Neural cell (in vitro differentiated cells): Measurements from ENCODE around the gene DGKG. TPM values are rescaled to one million over a fixed set of nuclear protein-coding genes. Genes with fewer than 3 reads are reported as not detected.

ENCODE experiments used
- H2AFZ ChIP-seq: fragments of 200-600, 300-800 bp; sonication (generic), shearing (Covaris generic); 2 replicates; pipeline ENCODE4 v1.6.0; 2014; ENCODE audit warnings: low read depth, mild to moderate bottlenecking, antibody characterized with exemption, low read length, moderate library complexity
- H3F3A ChIP-seq: fragments of 200-600 bp; shearing (Covaris generic); 2 replicates; pipeline ENCODE4 v1.6.1; 2016; ENCODE audit warnings: mild to moderate bottlenecking, moderate library complexity, mixed read lengths, antibody characterized with exemption, low read length; ENCODE audit not compliant: insufficient read depth, poor library complexity, severe bottlenecking
- H3K27ac ChIP-seq: fragments of 200-600, 300-800 bp; sonication (generic), shearing (Covaris generic); 2 replicates; pipeline ENCODE4 v1.5.1; 2014; ENCODE audit warnings: mild to moderate bottlenecking, low read length, moderate library complexity
- H3K27me3 ChIP-seq: fragments of 300-800, 200-600 bp; sonication (generic), shearing (Covaris generic); 2 replicates; pipeline ENCODE4 v1.6.0; 2014; ENCODE audit warnings: mild to moderate bottlenecking, low read depth, low read length, moderate library complexity; ENCODE audit not compliant: insufficient read depth
- H3K36me3 ChIP-seq: fragments of 300-800, 200-600 bp; sonication (generic), shearing (Covaris generic); 2 replicates; pipeline ENCODE4 v1.5.1; 2014; ENCODE audit warnings: mild to moderate bottlenecking, antibody characterized with exemption, low read length, moderate library complexity; ENCODE audit not compliant: insufficient read depth
- H3K4me2 ChIP-seq: fragments of 300-800, 200-600 bp; sonication (generic), shearing (Covaris generic); 2 replicates; pipeline ENCODE4 v1.6.0; 2014; ENCODE audit warnings: mild to moderate bottlenecking, low read length
- H3K4me3 ChIP-seq: fragments of 300-800, 200-600 bp; sonication (generic), shearing (Covaris generic); 2 replicates; pipeline ENCODE4 v1.5.1; 2014; ENCODE audit warnings: mild to moderate bottlenecking, low read length, moderate library complexity
- H3K79me2 ChIP-seq: fragments of 200-600 bp; shearing (Covaris generic); replicated peaks from 2 replicates; pipeline ENCODE4 v1.6.0; 2014; ENCODE audit warnings: mild to moderate bottlenecking, low read length, moderate library complexity; ENCODE audit not compliant: insufficient read depth
- H3K9ac ChIP-seq: fragments of 300-800, 200-600 bp; sonication (generic), shearing (Covaris generic); 2 replicates; pipeline ENCODE4 v1.6.1; 2016; ENCODE audit warnings: mild to moderate bottlenecking, low read length, mixed read lengths
- H3K9me2 ChIP-seq: fragments of 200-600 bp; shearing (Covaris generic); 2 replicates; pipeline ENCODE4 v1.6.1; 2016; ENCODE audit warnings: mild to moderate bottlenecking, low read length, mixed read lengths; ENCODE audit not compliant: insufficient read depth
- H3K9me3 ChIP-seq: fragments of 200-600, 300-800 bp; sonication (generic), shearing (Covaris generic); 2 replicates; pipeline ENCODE4 v1.6.1; 2016; ENCODE audit warnings: mild to moderate bottlenecking, mixed run types, low read length, moderate library complexity, mixed read lengths
- H4K20me1 ChIP-seq: fragments of 200-600 bp; shearing (Covaris generic); 2 replicates; pipeline ENCODE4 v1.6.1; 2016; ENCODE audit warnings: mild to moderate bottlenecking, mixed run types; ENCODE audit not compliant: insufficient read depth
- EP300 ChIP-seq: fragments of 450-650 bp; conservative IDR thresholded peaks from 2 replicates; pipeline ENCODE4 v1.6.1; 2014; ENCODE audit warnings: antibody characterized with exemption, mild to moderate bottlenecking, moderate library complexity; ENCODE audit not compliant: poor library complexity, severe bottlenecking
- EZH2 ChIP-seq: fragments of 200-600, 300-800 bp; shearing (Covaris generic), sonication (generic); IDR thresholded peaks from 2 replicates; pipeline ENCODE4 v1.6.1; 2014; ENCODE audit warnings: antibody characterized with exemption, low read length, borderline replicate concordance, mild to moderate bottlenecking; ENCODE audit not compliant: insufficient read depth, poor library complexity, severe bottlenecking
- MXI1 ChIP-seq: fragments of 450-650 bp; conservative IDR thresholded peaks from 2 replicates; pipeline ENCODE4 v1.6.1; 2014; ENCODE audit warnings: antibody characterized with exemption, mild to moderate bottlenecking; ENCODE audit not compliant: poor library complexity, severe bottlenecking
- RAD21 ChIP-seq: fragments of 450-650 bp; conservative IDR thresholded peaks from 2 replicates; pipeline ENCODE4 v1.6.1; 2014; ENCODE audit warnings: antibody characterized with exemption, mild to moderate bottlenecking, moderate library complexity
- SMC3 ChIP-seq: fragments of 450-650 bp; conservative IDR thresholded peaks from 2 replicates; pipeline ENCODE4 v1.6.1; 2014; ENCODE audit warnings: antibody characterized with exemption, mild to moderate bottlenecking, moderate library complexity; ENCODE audit not compliant: poor library complexity
- polyA plus RNA-seq: library from polyadenylated mRNA; depleted of rRNA; stranded (reverse); fragments of >200 nt; gene quantifications from 2 replicates; pipeline ENCODE4 v1.2.3, GENCODE V29; 2014
- TF ChIP-seq, protein P1 (sequence below): IDR thresholded peaks from 2 replicates; pipeline ENCODE4 v1.6.1; 2012; ENCODE audit warnings: borderline replicate concordance
- TF ChIP-seq, protein P2 (sequence below): fragments of 450-650 bp; IDR thresholded peaks from 2 replicates; pipeline ENCODE4 v1.5.1; 2014; ENCODE audit warnings: antibody characterized with exemption, mild to moderate bottlenecking, moderate library complexity; ENCODE audit not compliant: poor library complexity, severe bottlenecking

Gene DGKG
- polyA plus RNA-seq, 1 donor from 2014 or later = not detected

DNA sequence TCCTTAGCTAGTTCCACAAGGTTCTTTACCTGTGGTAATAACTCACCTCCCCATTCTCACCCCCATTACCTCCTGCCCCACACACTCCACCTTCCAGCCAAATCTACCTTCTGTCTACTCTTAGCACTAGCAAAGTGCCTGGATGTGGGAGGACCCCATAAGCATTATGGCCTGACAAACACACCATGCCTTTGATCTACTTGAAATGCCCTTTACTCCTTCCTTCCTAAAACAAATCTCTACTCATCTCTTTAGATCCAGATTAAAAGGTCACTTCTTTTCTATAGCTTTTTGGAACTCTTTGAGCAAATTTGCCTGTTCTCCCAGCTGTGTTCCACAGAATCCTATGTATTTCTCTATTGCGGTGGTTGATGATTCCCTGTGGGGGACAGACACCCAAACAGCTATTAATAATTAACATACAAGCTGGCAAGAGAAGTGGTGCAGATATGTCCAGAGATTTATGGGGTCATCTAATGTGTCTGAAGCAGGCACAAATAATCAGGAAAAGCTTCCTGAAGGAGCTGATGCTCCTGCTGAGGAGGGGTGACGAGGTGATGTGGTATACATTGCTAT, 34.0 kb downstream of the DGKG start:
- no peaks in the 10 kb centered on the region for H3K27me3 ChIP-seq
- no peak overlapping the region for H3K4me3 ChIP-seq
- H4K20me1 ChIP-seq = no peaks in the 10 kb centered on the region
- H3K36me3 ChIP-seq = no peaks in the 10 kb centered on the region
- TF ChIP-seq, protein P1, sequence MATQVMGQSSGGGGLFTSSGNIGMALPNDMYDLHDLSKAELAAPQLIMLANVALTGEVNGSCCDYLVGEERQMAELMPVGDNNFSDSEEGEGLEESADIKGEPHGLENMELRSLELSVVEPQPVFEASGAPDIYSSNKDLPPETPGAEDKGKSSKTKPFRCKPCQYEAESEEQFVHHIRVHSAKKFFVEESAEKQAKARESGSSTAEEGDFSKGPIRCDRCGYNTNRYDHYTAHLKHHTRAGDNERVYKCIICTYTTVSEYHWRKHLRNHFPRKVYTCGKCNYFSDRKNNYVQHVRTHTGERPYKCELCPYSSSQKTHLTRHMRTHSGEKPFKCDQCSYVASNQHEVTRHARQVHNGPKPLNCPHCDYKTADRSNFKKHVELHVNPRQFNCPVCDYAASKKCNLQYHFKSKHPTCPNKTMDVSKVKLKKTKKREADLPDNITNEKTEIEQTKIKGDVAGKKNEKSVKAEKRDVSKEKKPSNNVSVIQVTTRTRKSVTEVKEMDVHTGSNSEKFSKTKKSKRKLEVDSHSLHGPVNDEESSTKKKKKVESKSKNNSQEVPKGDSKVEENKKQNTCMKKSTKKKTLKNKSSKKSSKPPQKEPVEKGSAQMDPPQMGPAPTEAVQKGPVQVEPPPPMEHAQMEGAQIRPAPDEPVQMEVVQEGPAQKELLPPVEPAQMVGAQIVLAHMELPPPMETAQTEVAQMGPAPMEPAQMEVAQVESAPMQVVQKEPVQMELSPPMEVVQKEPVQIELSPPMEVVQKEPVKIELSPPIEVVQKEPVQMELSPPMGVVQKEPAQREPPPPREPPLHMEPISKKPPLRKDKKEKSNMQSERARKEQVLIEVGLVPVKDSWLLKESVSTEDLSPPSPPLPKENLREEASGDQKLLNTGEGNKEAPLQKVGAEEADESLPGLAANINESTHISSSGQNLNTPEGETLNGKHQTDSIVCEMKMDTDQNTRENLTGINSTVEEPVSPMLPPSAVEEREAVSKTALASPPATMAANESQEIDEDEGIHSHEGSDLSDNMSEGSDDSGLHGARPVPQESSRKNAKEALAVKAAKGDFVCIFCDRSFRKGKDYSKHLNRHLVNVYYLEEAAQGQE = no peak
- TF ChIP-seq RAD21 = no peak
- TF ChIP-seq MXI1 = no peak
- TF ChIP-seq, protein P2, sequence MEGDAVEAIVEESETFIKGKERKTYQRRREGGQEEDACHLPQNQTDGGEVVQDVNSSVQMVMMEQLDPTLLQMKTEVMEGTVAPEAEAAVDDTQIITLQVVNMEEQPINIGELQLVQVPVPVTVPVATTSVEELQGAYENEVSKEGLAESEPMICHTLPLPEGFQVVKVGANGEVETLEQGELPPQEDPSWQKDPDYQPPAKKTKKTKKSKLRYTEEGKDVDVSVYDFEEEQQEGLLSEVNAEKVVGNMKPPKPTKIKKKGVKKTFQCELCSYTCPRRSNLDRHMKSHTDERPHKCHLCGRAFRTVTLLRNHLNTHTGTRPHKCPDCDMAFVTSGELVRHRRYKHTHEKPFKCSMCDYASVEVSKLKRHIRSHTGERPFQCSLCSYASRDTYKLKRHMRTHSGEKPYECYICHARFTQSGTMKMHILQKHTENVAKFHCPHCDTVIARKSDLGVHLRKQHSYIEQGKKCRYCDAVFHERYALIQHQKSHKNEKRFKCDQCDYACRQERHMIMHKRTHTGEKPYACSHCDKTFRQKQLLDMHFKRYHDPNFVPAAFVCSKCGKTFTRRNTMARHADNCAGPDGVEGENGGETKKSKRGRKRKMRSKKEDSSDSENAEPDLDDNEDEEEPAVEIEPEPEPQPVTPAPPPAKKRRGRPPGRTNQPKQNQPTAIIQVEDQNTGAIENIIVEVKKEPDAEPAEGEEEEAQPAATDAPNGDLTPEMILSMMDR = no peak
- TF ChIP-seq EP300 = no peak
- no peak for TF ChIP-seq SMC3
- no peak for TF ChIP-seq EZH2
- H3K79me2 ChIP-seq = no peaks in the 10 kb centered on the region
- H3K9me2 ChIP-seq = no peaks in the 10 kb centered on the region
- H3K4me2 ChIP-seq = no peak overlapping the region
- H2AFZ ChIP-seq = no peak overlapping the region
- no peak overlapping the region for H3K9ac ChIP-seq
- no peaks in the 10 kb centered on the region for H3F3A ChIP-seq
- H3K9me3 ChIP-seq = no peaks in the 10 kb centered on the region
- no peak overlapping the region for H3K27ac ChIP-seq

DNA sequence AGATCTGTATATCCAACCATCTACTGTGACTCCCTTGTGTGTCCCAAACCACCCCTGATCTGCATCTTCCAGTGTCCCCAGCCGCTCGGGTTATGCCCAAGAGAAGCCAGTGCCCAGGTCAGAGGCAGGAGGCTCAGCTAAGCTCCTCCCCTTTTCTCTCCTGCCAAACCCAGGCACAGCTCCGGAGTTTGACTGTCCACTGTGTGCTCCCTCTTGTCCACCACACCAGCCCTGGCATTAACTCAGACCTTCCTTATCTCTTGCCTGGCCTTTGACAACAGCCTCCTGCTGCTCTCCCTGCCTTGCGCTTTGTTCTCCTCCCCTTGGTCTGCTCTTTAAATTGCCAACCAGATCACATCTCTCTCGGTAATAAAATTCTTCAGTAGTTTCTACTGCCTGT, 39.3 kb downstream of the DGKG start:
- no peaks in the 10 kb centered on the region for H3K79me2 ChIP-seq
- no peak overlapping the region for H3K9ac ChIP-seq
- no peaks in the 10 kb centered on the region for H3F3A ChIP-seq
- no peaks in the 10 kb centered on the region for H3K27me3 ChIP-seq
- H3K4me3 ChIP-seq = no peak overlapping the region
- TF ChIP-seq, protein P1 = no peak
- no peaks in the 10 kb centered on the region for H3K36me3 ChIP-seq
- H3K9me3 ChIP-seq = no peaks in the 10 kb centered on the region
- H2AFZ ChIP-seq = no peak overlapping the region
- no peaks in the 10 kb centered on the region for H3K9me2 ChIP-seq
- no peak overlapping the region for H3K27ac ChIP-seq
- H3K4me2 ChIP-seq = no peak overlapping the region
- no peaks in the 10 kb centered on the region for H4K20me1 ChIP-seq
